SK-N-SH (cell line): Measurements from ENCODE around the gene DNAH3. TPM values are rescaled to one million over a fixed set of nuclear protein-coding genes. Genes with fewer than 3 reads are reported as not detected.

Experiments used
- CTCF ChIA-PET: fragments of 300-600, 350-600 bp; formaldehyde crosslinking; extraction: SDS; loops from one replicate; lab custom pipeline; 2021; lab: Yijun Ruan, JAX
- POLR2A ChIA-PET: fragments of 350-600 bp; sonication (Branson Sonifier 250); formaldehyde crosslinking; extraction: SDS; loops from one replicate; lab custom pipeline; 2020; ENCODE audit warnings: antibody characterized with exemption, inconsistent platforms; lab: Yijun Ruan, JAX
- DNase-seq: peaks from one replicate; pipeline ENCODE4 v3.0.0; 2012
- H2AFZ ChIP-seq: fragments of 200-600 bp; sonication (generic); 2 replicates; pipeline ENCODE4 v1.8.1; 2016; ENCODE audit warnings: antibody characterized with exemption, mild to moderate bottlenecking, low read depth
- H3F3A ChIP-seq: fragments of 200-600 bp; sonication (generic); replicated peaks from 2 replicates; pipeline ENCODE3; 2016; ENCODE audit warnings: antibody characterized with exemption, mild to moderate bottlenecking; ENCODE audit not compliant: insufficient read depth
- H3K27ac ChIP-seq, 2 experiments: fragments of 200-500 bp in 1 of 2; fragments of 200-600 bp in 1 of 2; sonication (Bioruptor generic) in 1 of 2; sonication (generic), shearing (Covaris generic) in 1 of 2; 2 replicates each; pipeline versions ENCODE4 v1.5.1 to v1.6.1; 2014 to 2016; ENCODE audit warnings: low read depth in 2 of 2, inconsistent platforms in 1 of 2, low read length in 1 of 2, mild to moderate bottlenecking in 1 of 2, mixed read lengths in 1 of 2
- H3K27me3 ChIP-seq: fragments of 200-600 bp; sonication (generic), shearing (Covaris generic); 2 replicates; pipeline ENCODE4 v1.6.1; 2016; ENCODE audit warnings: mixed run types; ENCODE audit not compliant: insufficient read depth
- H3K36me3 ChIP-seq, 2 experiments: fragments of 200-500 bp in 1 of 2; fragments of 200-600 bp in 1 of 2; sonication (Bioruptor generic) in 1 of 2; sonication (generic) in 1 of 2; replicated peaks in 1 of 2; 2 replicates each; pipeline versions ENCODE3 to v1.5.1; 2014 to 2016; ENCODE audit warnings: low read length in 1 of 2, mild to moderate bottlenecking in 1 of 2; ENCODE audit not compliant: insufficient read depth in 2 of 2, control insufficient read depth in 1 of 2
- H3K4me1 ChIP-seq, 2 experiments: fragments of 200-500 bp in 1 of 2; fragments of 200-600 bp in 1 of 2; sonication (Bioruptor generic) in 1 of 2; sonication (generic), shearing (Covaris generic) in 1 of 2; 2 replicates each; pipeline versions ENCODE4 v1.5.1 to v1.6.1; 2014 to 2016; ENCODE audit warnings: low read depth in 1 of 2, low read length in 1 of 2, mixed run types in 1 of 2; ENCODE audit not compliant: insufficient read depth in 2 of 2, control insufficient read depth in 1 of 2
- H3K4me2 ChIP-seq: fragments of 200-600 bp; sonication (generic), shearing (Covaris generic); 2 replicates; pipeline ENCODE4 v1.6.1; 2017; ENCODE audit warnings: mixed run types
- H3K4me3 ChIP-seq, 2 experiments: fragments of 200-500 bp in 1 of 2; fragments of 200-600 bp in 1 of 2; sonication (Bioruptor generic) in 1 of 2; sonication (generic), shearing (Covaris generic) in 1 of 2; 2 replicates each; pipeline versions ENCODE4 v1.5.1 to v1.8.1; 2014 to 2016; ENCODE audit warnings: low read depth in 2 of 2, inconsistent platforms in 1 of 2, low read length in 1 of 2, mild to moderate bottlenecking in 1 of 2, mixed read lengths in 1 of 2, moderate library complexity in 1 of 2
- H3K79me2 ChIP-seq: fragments of 200-600 bp; sonication (generic); 2 replicates; pipeline ENCODE4 v1.8.1; 2017; ENCODE audit warnings: mild to moderate bottlenecking; ENCODE audit not compliant: insufficient read depth
- H3K9ac ChIP-seq: fragments of 200-600 bp; sonication (generic); 2 replicates; pipeline ENCODE4 v1.6.1; 2017; ENCODE audit warnings: mixed run types
- H3K9me2 ChIP-seq: fragments of 200-600 bp; sonication (generic); 2 replicates; pipeline ENCODE4 v1.6.1; 2017; ENCODE audit warnings: mixed run types
- H3K9me3 ChIP-seq: fragments of 200-600 bp; sonication (generic); 2 replicates; pipeline ENCODE4 v1.6.1; 2017; ENCODE audit warnings: mixed run types, mild to moderate bottlenecking, moderate library complexity
- H4K20me1 ChIP-seq: fragments of 200-600 bp; sonication (generic); 2 replicates; pipeline ENCODE4 v1.6.1; 2017; ENCODE audit warnings: mild to moderate bottlenecking, mixed run types; ENCODE audit not compliant: insufficient read depth
- EP300 ChIP-seq, 2 experiments: IDR thresholded peaks; 2 replicates each; pipeline versions ENCODE4 v1.4.0 to v1.6.1; 2012; ENCODE audit warnings: borderline replicate concordance in 1 of 2, low read depth in 1 of 2, low read length in 1 of 2
- IRF3 ChIP-seq: fragments of 150-350 bp; IDR thresholded peaks from 2 replicates; pipeline ENCODE4 v1.6.1; 2016; ENCODE audit warnings: mild to moderate bottlenecking, low read depth, low read length
- NFIC ChIP-seq: IDR thresholded peaks from 2 replicates; pipeline ENCODE4 v1.4.0; 2012; ENCODE audit warnings: borderline replicate concordance
- NRF1 ChIP-seq: IDR thresholded peaks from 2 replicates; pipeline ENCODE4 v1.6.1; 2012; ENCODE audit warnings: low read depth, mild to moderate bottlenecking, low read length
- POLR2AphosphoS5 ChIP-seq: IDR thresholded peaks from 2 replicates; pipeline ENCODE4 v1.6.1; 2012; ENCODE audit warnings: low read depth, low read length
- RCOR1 ChIP-seq: fragments of 150-350 bp; IDR thresholded peaks from 2 replicates; pipeline ENCODE4 v1.6.1; 2017; ENCODE audit warnings: antibody characterized with exemption, low read length
- RFX5 ChIP-seq: IDR thresholded peaks from 2 replicates; pipeline ENCODE4 v1.6.1; 2012; ENCODE audit warnings: mild to moderate bottlenecking, improper control_type of control experiment, low read length
- RXRA ChIP-seq: IDR thresholded peaks from 2 replicates; pipeline ENCODE4 v1.4.0; 2012; ENCODE audit warnings: low read depth, mild to moderate bottlenecking, borderline replicate concordance
- USF1 ChIP-seq: IDR thresholded peaks from 2 replicates; pipeline ENCODE4 v1.4.0; 2012; ENCODE audit warnings: low read depth, borderline replicate concordance
- USF2 ChIP-seq: fragments of 150-350 bp; IDR thresholded peaks from 2 replicates; pipeline ENCODE4 v1.6.1; 2017; ENCODE audit warnings: antibody characterized with exemption, low read length, low read depth, borderline replicate concordance
- ZBTB33 ChIP-seq: IDR thresholded peaks from 2 replicates; pipeline ENCODE4 v1.4.0; 2012; ENCODE audit warnings: low read depth, borderline replicate concordance
- WGBS: methylation state at CpG from one replicate; pipeline ENCODE4 v1.1.6; 2017; ENCODE audit warnings: low lambda C conversion rate; 5-methylcytosine and 5-hydroxymethylcytosine counted together
- polyA plus RNA-seq, 3 experiments: library from polyadenylated mRNA; depleted of rRNA; stranded (reverse); fragments of >200 nt; gene quantifications; 2 replicates each; pipeline ENCODE4 v1.2.3, GENCODE V29; 2012

Gene DNAH3
- polyA plus RNA-seq, 1 of the 3 experiments (the other 2 are of a cell fraction): not detected

GRCh38 chr16:20987049-20987448, 163.6 kb downstream of the DNAH3 start:
- H3K4me2 ChIP-seq: no peak overlapping the region
- WGBS: 39% methylated on average over 5 of the region's 5 CpGs
- H3K9me3 ChIP-seq: no peaks in the 10 kb centered on the region
- no peaks in the 10 kb centered on the region for H3F3A ChIP-seq
- no peaks in the 10 kb centered on the region for H4K20me1 ChIP-seq
- H3K9ac ChIP-seq: no peak overlapping the region
- H3K79me2 ChIP-seq: no peaks in the 10 kb centered on the region
- no peaks in the 10 kb centered on the region for H3K9me2 ChIP-seq
- POLR2A ChIA-PET: no interaction called here
- no peaks in the 10 kb centered on the region; the same call in 1 of the 2 replicates for H3K27me3 ChIP-seq
- no peak overlapping the region for H3K27ac ChIP-seq
- no peak for DNase-seq
- H3K4me1 ChIP-seq: no peaks in the 10 kb centered on the region
- CTCF ChIA-PET: no interaction called here
- no peak overlapping the region for H2AFZ ChIP-seq
- TF ChIP-seq NRF1: no peak
- TF ChIP-seq POLR2AphosphoS5: no peak
- no peaks in the 10 kb centered on the region for H3K36me3 ChIP-seq
- no peak overlapping the region for H3K4me3 ChIP-seq

- no peaks in the 10 kb centered on the region for H3K79me2 ChIP-seq
- H3K36me3 ChIP-seq: no peaks in the 10 kb centered on the region
- no peaks in the 10 kb centered on the region for H3K9me2 ChIP-seq
- no peak overlapping the region for H3K4me3 ChIP-seq
- no peak overlapping the region for H2AFZ ChIP-seq
- no peaks in the 10 kb centered on the region for H3F3A ChIP-seq
- no peak overlapping the region for H3K4me2 ChIP-seq
- H3K27me3 ChIP-seq: no peaks in the 10 kb centered on the region; the same call in 1 of the 2 replicates
- WGBS: 79% methylated on average over 6 of the region's 6 CpGs
- ChIA-PET POLR2A (no interaction called here), CTCF (interaction anchor here (1.4 kb wide), 1 partner anchor 134 kb away, joined by 3 read pairs; no protein-coding TSS in a partner anchor)
- no peaks in the 10 kb centered on the region for H4K20me1 ChIP-seq
- H3K9ac ChIP-seq: no peak overlapping the region
- DNase-seq: no peak
- no peaks in the 10 kb centered on the region for H3K9me3 ChIP-seq
- H3K27ac ChIP-seq: no peak overlapping the region
- TF ChIP-seq USF1 (no peak), RCOR1 (no peak), RXRA (no peak), NFIC (no peak), RFX5 (no peak), ZBTB33 (no peak), EP300 (IDR thresholded peaks at IDR 0.05; ENCODE audit: borderline replicate concordance in 1 of 2, low read depth in 1 of 2, low read length in 1 of 2) (no peak), USF2 (no peak), NRF1 (no peak), IRF3 (no peak)
- no peaks in the 10 kb centered on the region for H3K4me1 ChIP-seq
These were observed 166.6 kb downstream of the DNAH3 start for GRCh38 chr16:20984019-20984418.
